ENCODE measurements around the gene LAPTM5.

The LAPTM5 gene

GRCh38 chr1:30786264-30786991 is 28.9 kb upstream of the LAPTM5 start:
- no peak for DNase-seq (ENCODE audit: low read depth)

- DNase-seq (ENCODE audit: low read depth), result no peak
Observed at GRCh38 chr1:30785714-30786113, 28.1 kb upstream of the LAPTM5 start.

GRCh38 chr1:30785181-30785580 is 27.6 kb upstream of the LAPTM5 start:
- no peak for DNase-seq (ENCODE audit: low read depth)

- DNase-seq (ENCODE audit: low read depth), result no peak
Observed at GRCh38 chr1:30783256-30783915, 25.8 kb upstream of the LAPTM5 start.

GRCh38 chr1:30782361-30783255 is 25.0 kb upstream of the LAPTM5 start:
- DNase-seq (ENCODE audit: low read depth), result peak; percentile 30

GRCh38 chr1:30781906-30782305 is 24.3 kb upstream of the LAPTM5 start:
- DNase-seq (ENCODE audit: low read depth), result no peak

GRCh38 chr1:30780409-30780808 is 22.8 kb upstream of the LAPTM5 start:
- no peak for DNase-seq (ENCODE audit: low read depth)

- DNase-seq (ENCODE audit: low read depth), result peak; percentile 48
Observed at GRCh38 chr1:30779294-30780071, 21.9 kb upstream of the LAPTM5 start.

GRCh38 chr1:30778979-30779293 is 21.4 kb upstream of the LAPTM5 start:
- no peak for DNase-seq (ENCODE audit: low read depth)

- peak; percentile 55 for DNase-seq (ENCODE audit: low read depth)
Observed at GRCh38 chr1:30778154-30778978, 20.8 kb upstream of the LAPTM5 start.

GRCh38 chr1:30777904-30778153 is 20.3 kb upstream of the LAPTM5 start:
- no peak for DNase-seq (ENCODE audit: low read depth)

- no peak for DNase-seq (ENCODE audit: low read depth)
Observed at GRCh38 chr1:30777060-30777903, 19.7 kb upstream of the LAPTM5 start.

GRCh38 chr1:30776097-30777059 is 18.8 kb upstream of the LAPTM5 start:
- DNase-seq (ENCODE audit: low read depth), result no peak

GRCh38 chr1:30775433-30775975 is 17.9 kb upstream of the LAPTM5 start:
- DNase-seq (ENCODE audit: low read depth), result no peak

GRCh38 chr1:30774550-30775432 is 17.2 kb upstream of the LAPTM5 start:
- no peak for DNase-seq (ENCODE audit: low read depth)

- no peak for DNase-seq (ENCODE audit: low read depth)
Observed at GRCh38 chr1:30773722-30774358, 16.3 kb upstream of the LAPTM5 start.

- DNase-seq (ENCODE audit: low read depth), result no peak
Observed at GRCh38 chr1:30771005-30771404, 13.4 kb upstream of the LAPTM5 start.

- DNase-seq (ENCODE audit: low read depth), result no peak
Observed at GRCh38 chr1:30770150-30770549, 12.6 kb upstream of the LAPTM5 start.

Measured in fibroblast of the conjunctiva (primary cell).